Caco-2 (cell line): ENCODE measurements around the gene MEGF6. TPM values are rescaled to one million over a fixed set of nuclear protein-coding genes. Genes with fewer than 3 reads are reported as not detected.

Experiments used
- BruUV-seq: library from RNA; stranded (reverse); fragments of 400-500 nt; replicated peaks from 2 replicates; lab custom pipeline; 2021; lab: Mats Ljungman, UMichigan
- CTCF ChIA-PET: fragments of 300-600 bp; sonication (Branson Sonifier 250); formaldehyde crosslinking; loops from one replicate; lab custom pipeline; 2022; ENCODE audit warnings: antibody characterized with exemption; lab: Charles Lee
- POLR2A ChIA-PET: fragments of 300-600 bp; sonication (Branson Sonifier 250); formaldehyde crosslinking; loops from one replicate; lab custom pipeline; 2022; ENCODE audit warnings: antibody characterized with exemption; lab: Charles Lee
- DNase-seq, 2 experiments: peaks; one replicate each; pipeline versions ENCODE4 v3.0.0 to v3.0.0-alpha.2; 2020 to 2022
- H3K27me3 ChIP-seq: replicated peaks from 2 replicates; pipeline ENCODE4 v1.6.0; 2011; ENCODE audit warnings: low read length; ENCODE audit not compliant: control insufficient read depth, insufficient read depth
- H3K36me3 ChIP-seq: 2 replicates; pipeline ENCODE4 v1.5.1; 2011; ENCODE audit warnings: low read length; ENCODE audit not compliant: control insufficient read depth, insufficient read depth
- H3K4me1 ChIP-seq: fragments of 250-450 bp; sonication (Bioruptor Pico); 2 replicates; pipeline ENCODE4 v1.5.1; 2020; ENCODE audit warnings: mild to moderate bottlenecking
- H3K4me3 ChIP-seq: 2 replicates; pipeline ENCODE4 v1.5.1; 2011; ENCODE audit warnings: low read depth, mild to moderate bottlenecking, control low read depth, low read length
- H3K9me3 ChIP-seq: fragments of 250-450 bp; sonication (Bioruptor Pico); 2 replicates; pipeline ENCODE4 v1.5.1; 2020; ENCODE audit warnings: mild to moderate bottlenecking, moderate library complexity
- H3K27ac Mint-ChIP-seq: one replicate; pipeline ENCODE4 v1.8.0; 2022; ENCODE audit warnings: mixed read lengths; ENCODE audit not compliant: unreplicated experiment
- H3K27me3 Mint-ChIP-seq: one replicate; pipeline ENCODE4 v1.8.0; 2022; ENCODE audit warnings: mixed read lengths; ENCODE audit not compliant: insufficient read depth, unreplicated experiment
- H3K36me3 Mint-ChIP-seq: one replicate; pipeline ENCODE4 v1.8.0; 2022; ENCODE audit warnings: mild to moderate bottlenecking, mixed read lengths; ENCODE audit not compliant: insufficient read depth, unreplicated experiment
- H3K4me1 Mint-ChIP-seq: one replicate; pipeline ENCODE4 v1.8.0; 2022; ENCODE audit warnings: low read depth, mixed read lengths; ENCODE audit not compliant: unreplicated experiment
- H3K4me3 Mint-ChIP-seq: one replicate; pipeline ENCODE4 v1.8.0; 2022; ENCODE audit warnings: mild to moderate bottlenecking, moderate library complexity, mixed read lengths; ENCODE audit not compliant: unreplicated experiment
- H3K9me3 Mint-ChIP-seq: one replicate; pipeline ENCODE4 v1.8.0; 2022; ENCODE audit warnings: mixed read lengths; ENCODE audit not compliant: unreplicated experiment
- intact Hi-C: fragments of 100-400 bp; cut with micrococcal nuclease; formaldehyde crosslinking; loops from one replicate; pipeline ENCODE4 v1.10.0; 2022; ENCODE audit not compliant: unreplicated experiment
- total RNA-seq: library from RNA; stranded (reverse); gene quantifications from 2 replicates; pipeline ENCODE4 v1.2.3, GENCODE V29; 2022
- TF ChIP-seq, protein P1 (sequence below), 2 experiments: fragments of 200-600 bp in 1 of 2; IDR thresholded peaks; 1 replicate in 1 of 2; 2 replicates in 1 of 2; pipeline versions ENCODE4 v1.5.1 to v1.8.0; 2011 to 2022; ENCODE audit warnings: antibody characterized with exemption in 1 of 2, control low read depth in 1 of 2, inconsistent platforms in 1 of 2, low read depth in 1 of 2, low read length in 1 of 2, mild to moderate bottlenecking in 1 of 2, moderate library complexity in 1 of 2; ENCODE audit not compliant: insufficient read depth in 1 of 2, severe bottlenecking in 1 of 2, unreplicated experiment in 1 of 2

Gene MEGF6
- total RNA-seq, 1 experiment from 2014 or later = 13.3 TPM

DNA sequence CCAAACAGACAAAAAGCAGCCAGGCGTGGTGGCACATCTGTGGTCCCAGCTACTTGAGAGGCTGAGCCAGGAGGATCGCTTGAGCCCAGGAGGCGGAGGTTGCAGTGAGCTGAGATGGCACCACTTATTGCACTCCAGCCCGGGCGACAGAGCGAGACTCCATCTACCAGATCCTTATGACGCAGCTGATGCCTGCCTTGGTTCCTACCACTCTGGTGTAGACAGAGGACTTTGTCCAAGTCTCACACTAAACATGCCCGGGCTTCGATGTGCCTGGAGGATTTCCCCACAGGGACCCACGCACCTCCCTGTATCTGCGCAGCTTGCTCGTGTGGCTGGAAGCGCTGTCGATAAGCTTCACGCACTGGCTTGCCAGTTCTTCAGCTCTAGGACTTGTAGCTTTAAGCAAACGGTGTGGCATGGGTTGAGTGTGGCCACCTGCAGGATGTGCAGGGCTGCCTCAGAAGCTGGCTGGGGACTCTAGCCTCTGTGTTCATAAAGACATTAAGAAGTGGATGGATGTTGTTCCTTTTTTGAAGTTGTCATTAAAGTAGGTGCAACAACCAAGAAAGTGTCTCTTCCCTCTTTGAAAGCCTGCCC, 18.4 kb upstream of the MEGF6 start:
- H3K9me3 Mint-ChIP-seq = no peaks in the 10 kb centered on the region
- H3K27ac Mint-ChIP-seq = no peak overlapping the region
- CTCF ChIA-PET = interaction anchor here (0.6 kb wide), 1 partner anchor 251 kb away, joined by 4 read pairs; no protein-coding TSS in a partner anchor
- H3K27me3 Mint-ChIP-seq = no peaks in the 10 kb centered on the region
- H3K27me3 ChIP-seq = no peaks in the 10 kb centered on the region
- H3K4me3 Mint-ChIP-seq = no peak overlapping the region
- intact Hi-C loops = no loop called here
- DNase-seq = no peak
- TSS peak; percentile 25 for BruUV-seq
- H3K36me3 ChIP-seq = peaks cover 3% of the 10 kb centered on the region
- POLR2A ChIA-PET = no interaction called here
- peaks cover 26% of the 10 kb centered on the region for H3K36me3 Mint-ChIP-seq
- H3K4me1 ChIP-seq = peaks cover 6% of the 10 kb centered on the region
- no peaks in the 10 kb centered on the region for H3K4me1 Mint-ChIP-seq
- no peaks in the 10 kb centered on the region for H3K9me3 ChIP-seq
- TF ChIP-seq, protein P1, sequence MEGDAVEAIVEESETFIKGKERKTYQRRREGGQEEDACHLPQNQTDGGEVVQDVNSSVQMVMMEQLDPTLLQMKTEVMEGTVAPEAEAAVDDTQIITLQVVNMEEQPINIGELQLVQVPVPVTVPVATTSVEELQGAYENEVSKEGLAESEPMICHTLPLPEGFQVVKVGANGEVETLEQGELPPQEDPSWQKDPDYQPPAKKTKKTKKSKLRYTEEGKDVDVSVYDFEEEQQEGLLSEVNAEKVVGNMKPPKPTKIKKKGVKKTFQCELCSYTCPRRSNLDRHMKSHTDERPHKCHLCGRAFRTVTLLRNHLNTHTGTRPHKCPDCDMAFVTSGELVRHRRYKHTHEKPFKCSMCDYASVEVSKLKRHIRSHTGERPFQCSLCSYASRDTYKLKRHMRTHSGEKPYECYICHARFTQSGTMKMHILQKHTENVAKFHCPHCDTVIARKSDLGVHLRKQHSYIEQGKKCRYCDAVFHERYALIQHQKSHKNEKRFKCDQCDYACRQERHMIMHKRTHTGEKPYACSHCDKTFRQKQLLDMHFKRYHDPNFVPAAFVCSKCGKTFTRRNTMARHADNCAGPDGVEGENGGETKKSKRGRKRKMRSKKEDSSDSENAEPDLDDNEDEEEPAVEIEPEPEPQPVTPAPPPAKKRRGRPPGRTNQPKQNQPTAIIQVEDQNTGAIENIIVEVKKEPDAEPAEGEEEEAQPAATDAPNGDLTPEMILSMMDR (IDR thresholded peaks at IDR 0.05; ENCODE audit: insufficient read depth in 1 of 2, low read depth in 1 of 2, low read length in 1 of 2, severe bottlenecking in 1 of 2, unreplicated experiment in 1 of 2) = no peak
- H3K4me3 ChIP-seq = no peak overlapping the region

DNA sequence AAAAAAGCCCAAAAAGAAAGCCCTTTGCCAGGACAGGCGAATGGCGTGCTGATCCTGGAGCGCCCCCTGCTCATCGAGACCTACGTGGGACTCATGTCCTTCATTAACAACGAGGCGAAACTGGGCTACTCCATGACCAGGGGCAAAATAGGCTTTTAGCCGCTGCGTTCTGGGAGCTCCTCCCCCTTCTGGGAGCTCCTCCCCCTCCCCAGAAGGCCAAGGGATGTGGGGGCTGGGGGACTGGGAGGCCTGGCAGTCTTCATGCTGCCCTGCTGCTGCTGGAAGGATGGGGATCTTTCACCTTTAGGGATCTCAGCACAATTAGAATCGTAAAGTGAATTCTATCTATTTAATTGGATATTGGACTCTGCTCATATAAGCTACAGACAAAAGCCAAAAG, 17.1 kb upstream of the MEGF6 start:
- no TSS peak for BruUV-seq
- intact Hi-C loops = no loop called here
- peaks cover 7% of the 10 kb centered on the region for H3K4me1 Mint-ChIP-seq
- peaks cover 32% of the 10 kb centered on the region for H3K36me3 Mint-ChIP-seq
- no peaks in the 10 kb centered on the region for H3K27me3 ChIP-seq
- no peaks in the 10 kb centered on the region for H3K9me3 ChIP-seq
- no peak overlapping the region for H3K27ac Mint-ChIP-seq
- H3K36me3 ChIP-seq = peaks cover 3% of the 10 kb centered on the region
- DNase-seq = no peak
- H3K4me3 Mint-ChIP-seq = no peak overlapping the region
- no peaks in the 10 kb centered on the region for H3K27me3 Mint-ChIP-seq
- ChIA-PET POLR2A (no interaction called here), CTCF (interaction anchor here (1.7 kb wide), 1 partner anchor 10 kb away, joined by 6 read pairs; no protein-coding TSS in a partner anchor)
- H3K4me3 ChIP-seq = no peak overlapping the region
- H3K9me3 Mint-ChIP-seq = no peaks in the 10 kb centered on the region
- H3K4me1 ChIP-seq = peaks cover 6% of the 10 kb centered on the region
- TF ChIP-seq, protein P1 (IDR thresholded peaks at IDR 0.05; ENCODE audit: insufficient read depth in 1 of 2, low read depth in 1 of 2, low read length in 1 of 2, severe bottlenecking in 1 of 2, unreplicated experiment in 1 of 2) = no peak

DNA sequence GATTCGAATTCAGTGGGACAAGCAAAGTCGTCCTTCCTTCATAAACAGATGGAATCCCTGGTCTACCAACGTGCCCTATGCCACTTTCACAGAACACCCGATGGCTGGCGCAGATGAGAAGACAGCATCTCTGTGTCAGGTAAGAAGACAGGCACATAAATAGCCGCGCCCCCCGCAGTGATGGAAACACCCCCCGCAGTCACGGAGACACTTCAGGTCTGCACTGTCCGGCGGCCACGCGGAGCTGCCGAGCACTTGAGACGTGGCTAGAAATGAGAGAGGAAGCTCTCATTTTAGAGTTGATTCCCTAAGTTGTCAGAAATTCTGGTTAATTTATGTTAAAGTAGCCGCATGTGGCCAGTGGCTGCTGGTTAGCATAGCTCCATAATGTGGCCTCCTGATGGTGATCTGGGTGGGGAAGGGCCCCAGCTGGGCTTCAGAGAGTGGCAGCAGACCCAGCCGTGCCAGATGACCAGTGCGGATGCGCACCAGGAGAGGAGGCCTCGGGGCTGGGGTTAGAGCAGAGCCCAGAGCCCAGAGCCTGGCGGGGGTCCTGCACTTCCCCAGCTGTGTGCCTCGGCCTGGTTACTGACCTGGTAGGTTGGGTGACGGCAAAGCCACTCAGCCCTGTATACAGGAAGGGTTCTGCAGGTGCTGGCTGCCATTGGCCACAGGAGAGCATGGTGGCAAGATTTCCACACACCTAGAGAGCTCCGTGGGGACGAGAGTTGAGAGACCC, 16.4 kb upstream of the MEGF6 start:
- H3K36me3 Mint-ChIP-seq = peaks cover 32% of the 10 kb centered on the region
- H3K27ac Mint-ChIP-seq = no peak overlapping the region
- H3K9me3 Mint-ChIP-seq = no peaks in the 10 kb centered on the region
- Histone ChIP-seq H3K4me3 (no peak overlapping the region), H3K4me1 (peaks cover 6% of the 10 kb centered on the region), H3K9me3 (no peaks in the 10 kb centered on the region), H3K27me3 (no peaks in the 10 kb centered on the region), H3K36me3 (peaks cover 3% of the 10 kb centered on the region)
- CTCF ChIA-PET = interaction anchor here (1.7 kb wide), 1 partner anchor 9 kb away, joined by 6 read pairs; no protein-coding TSS in a partner anchor
- TF ChIP-seq, protein P1 (IDR thresholded peaks at IDR 0.05; ENCODE audit: insufficient read depth in 1 of 2, low read depth in 1 of 2, low read length in 1 of 2, severe bottlenecking in 1 of 2, unreplicated experiment in 1 of 2) = no peak
- POLR2A ChIA-PET = no interaction called here
- intact Hi-C loops = no loop called here
- H3K27me3 Mint-ChIP-seq = no peaks in the 10 kb centered on the region
- no peak for DNase-seq
- no TSS peak for BruUV-seq
- no peak overlapping the region for H3K4me3 Mint-ChIP-seq
- H3K4me1 Mint-ChIP-seq = peaks cover 7% of the 10 kb centered on the region
